T-helper 1 cell treated with Interleukin-12 subunit alpha and Interleukin-12 subunit beta and Interleukin-4 antibody, amounts not matched to agents 30 ng/mL and 1 ng/mL, for 36 hours (primary cell): ENCODE data around the gene TEKT5. TPM values are rescaled to one million over a fixed set of nuclear protein-coding genes. Genes with fewer than 3 reads are reported as not detected.
"Not testable (repeated sequence)": the region's sequence is repeated elsewhere in the genome, so short reads cannot be mapped to it uniquely, and the experiment has no call there.

Experiments
- intact Hi-C: fragments of 100-400 bp; cut with micrococcal nuclease; formaldehyde crosslinking; loops from one replicate; pipeline ENCODE4 v1.15.1; 2024
- total RNA-seq: library from RNA; stranded (reverse); gene quantifications from 2 replicates; pipeline ENCODE4 v1.2.3, GENCODE V29; 2022

The TEKT5 gene
- total RNA-seq, 1 donor from 2014 or later: not detected

GRCh38 chr16:10688291-10688690 is 6.4 kb downstream of the TEKT5 start:
- intact Hi-C loops: no loop called here

- intact Hi-C loops: no loop called here
These were observed 9.0 kb downstream of the TEKT5 start for GRCh38 chr16:10685709-10686108.

GRCh38 chr16:10684511-10685151 is 10.1 kb downstream of the TEKT5 start:
- intact Hi-C loops: no loop called here

GRCh38 chr16:10683170-10683569 is 11.6 kb downstream of the TEKT5 start:
- intact Hi-C loops: no loop called here

GRCh38 chr16:10682604-10683003 is 12.1 kb downstream of the TEKT5 start:
- intact Hi-C loops: no loop called here

- intact Hi-C loops: no loop called here
These were observed 13.1 kb downstream of the TEKT5 start for GRCh38 chr16:10681310-10682308.

GRCh38 chr16:10679921-10680320 is 14.8 kb downstream of the TEKT5 start:
- intact Hi-C loops: no loop called here

- intact Hi-C loops: not testable (repeated sequence)
These were observed 15.3 kb downstream of the TEKT5 start for GRCh38 chr16:10679441-10679840.

GRCh38 chr16:10678655-10679054 is 16.1 kb downstream of the TEKT5 start:
- intact Hi-C loops: no loop called here

- intact Hi-C loops: no loop called here
These were observed 18.4 kb downstream of the TEKT5 start for GRCh38 chr16:10676284-10676683.

- intact Hi-C loops: no loop called here
These were observed 18.9 kb downstream of the TEKT5 start for GRCh38 chr16:10675861-10676260.

- intact Hi-C loops: no loop called here
These were observed 19.5 kb downstream of the TEKT5 start for GRCh38 chr16:10675216-10675615.

- intact Hi-C loops: no loop called here
These were observed 23.0 kb downstream of the TEKT5 start for GRCh38 chr16:10671729-10672128.

GRCh38 chr16:10669791-10670190 is 24.9 kb downstream of the TEKT5 start:
- intact Hi-C loops: no loop called here

GRCh38 chr16:10668322-10669045 is 26.2 kb downstream of the TEKT5 start:
- intact Hi-C loops: loop anchor here (1.0 kb wide), 2 partner anchors 69 to 250 kb away; no protein-coding TSS in a partner anchor

GRCh38 chr16:10667239-10667638 is 27.5 kb downstream of the TEKT5 start:
- intact Hi-C loops: no loop called here

GRCh38 chr16:10666291-10666690 is 28.4 kb downstream of the TEKT5 start:
- intact Hi-C loops: no loop called here

GRCh38 chr16:10665166-10665565 is 29.6 kb downstream of the TEKT5 start:
- intact Hi-C loops: no loop called here

- intact Hi-C loops: no loop called here
These were observed 30.0 kb downstream of the TEKT5 start for GRCh38 chr16:10664720-10665126.

GRCh38 chr16:10663744-10664143 is 31.0 kb downstream of the TEKT5 start:
- intact Hi-C loops: no loop called here

- intact Hi-C loops: no loop called here
These were observed 31.6 kb downstream of the TEKT5 start for GRCh38 chr16:10663146-10663545.

GRCh38 chr16:10662212-10662611 is 32.5 kb downstream of the TEKT5 start:
- intact Hi-C loops: no loop called here
